NB4 (cell line): Measurements from ENCODE around the gene DBF4B.

ENCODE experiments used
- POLR2A ChIP-seq: IDR thresholded peaks from 2 replicates; pipeline ENCODE4 v1.6.1; 2011; ENCODE audit warnings: mild to moderate bottlenecking; ENCODE audit not compliant: insufficient read length; ENCODE audit errors: extremely low read depth
- TF ChIP-seq, protein P1 (sequence below): IDR thresholded peaks from one replicate; pipeline ENCODE4 v1.5.1; 2012; ENCODE audit warnings: low read depth, low read length
- TF ChIP-seq, protein P2 (sequence below): IDR thresholded peaks from 2 replicates; pipeline ENCODE4 v1.6.1; 2011; ENCODE audit warnings: low read depth, low read length

DNA sequence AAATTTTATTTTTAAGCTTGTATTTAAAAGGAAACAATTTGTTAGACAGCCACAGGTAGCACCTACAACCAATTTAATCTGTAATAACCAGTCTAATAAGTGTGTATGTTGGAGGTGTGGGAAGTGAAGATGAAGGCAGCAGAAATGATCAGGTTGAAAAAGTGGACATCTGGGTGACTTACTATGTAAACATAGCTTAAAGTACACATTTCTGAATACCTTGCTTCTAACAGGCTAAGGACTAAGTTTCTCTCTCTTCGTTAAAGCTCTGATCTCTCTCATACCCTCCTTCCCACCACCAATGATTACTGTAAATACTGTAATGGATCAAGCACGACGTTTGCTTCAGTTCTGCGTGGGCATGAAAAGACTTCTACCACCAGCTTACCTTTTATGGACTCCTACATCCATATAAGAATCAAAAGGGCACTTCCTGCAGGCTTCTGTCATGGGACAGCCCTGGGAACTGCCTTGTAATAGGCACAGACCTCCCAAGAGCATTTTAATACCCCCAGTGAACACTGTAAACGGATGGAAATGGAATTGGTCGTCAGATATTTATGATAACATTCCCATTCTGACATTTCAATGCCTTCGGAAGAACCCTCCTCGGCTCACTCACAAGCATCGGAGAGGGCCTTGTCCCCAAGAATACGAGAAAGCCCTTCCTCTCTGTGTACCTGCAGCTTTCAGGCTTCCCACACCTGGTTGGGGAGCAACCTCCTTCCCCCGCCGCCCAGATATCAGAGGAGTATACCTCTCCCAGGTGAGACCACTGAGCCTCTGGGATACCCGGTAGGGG lies 19.6 kb upstream of the DBF4B start:
- TF ChIP-seq, protein P1, sequence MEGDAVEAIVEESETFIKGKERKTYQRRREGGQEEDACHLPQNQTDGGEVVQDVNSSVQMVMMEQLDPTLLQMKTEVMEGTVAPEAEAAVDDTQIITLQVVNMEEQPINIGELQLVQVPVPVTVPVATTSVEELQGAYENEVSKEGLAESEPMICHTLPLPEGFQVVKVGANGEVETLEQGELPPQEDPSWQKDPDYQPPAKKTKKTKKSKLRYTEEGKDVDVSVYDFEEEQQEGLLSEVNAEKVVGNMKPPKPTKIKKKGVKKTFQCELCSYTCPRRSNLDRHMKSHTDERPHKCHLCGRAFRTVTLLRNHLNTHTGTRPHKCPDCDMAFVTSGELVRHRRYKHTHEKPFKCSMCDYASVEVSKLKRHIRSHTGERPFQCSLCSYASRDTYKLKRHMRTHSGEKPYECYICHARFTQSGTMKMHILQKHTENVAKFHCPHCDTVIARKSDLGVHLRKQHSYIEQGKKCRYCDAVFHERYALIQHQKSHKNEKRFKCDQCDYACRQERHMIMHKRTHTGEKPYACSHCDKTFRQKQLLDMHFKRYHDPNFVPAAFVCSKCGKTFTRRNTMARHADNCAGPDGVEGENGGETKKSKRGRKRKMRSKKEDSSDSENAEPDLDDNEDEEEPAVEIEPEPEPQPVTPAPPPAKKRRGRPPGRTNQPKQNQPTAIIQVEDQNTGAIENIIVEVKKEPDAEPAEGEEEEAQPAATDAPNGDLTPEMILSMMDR: no peak
- TF ChIP-seq POLR2A: no peak
- TF ChIP-seq, protein P2, sequence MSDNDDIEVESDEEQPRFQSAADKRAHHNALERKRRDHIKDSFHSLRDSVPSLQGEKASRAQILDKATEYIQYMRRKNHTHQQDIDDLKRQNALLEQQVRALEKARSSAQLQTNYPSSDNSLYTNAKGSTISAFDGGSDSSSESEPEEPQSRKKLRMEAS: no peak
